PFSK-1 (cell line): ENCODE measurements around the gene SMAD2.

Experiments
- POLR2AphosphoS5 ChIP-seq: IDR thresholded peaks from 2 replicates; pipeline ENCODE4 v1.6.1; 2012; ENCODE audit warnings: low read depth, mild to moderate bottlenecking, control low read depth, low read length, moderate library complexity
- TAF1 ChIP-seq: IDR thresholded peaks from 2 replicates; pipeline ENCODE4 v1.6.1; 2012; ENCODE audit warnings: low read length, control low read depth, borderline replicate concordance; ENCODE audit not compliant: insufficient read depth

DNA sequence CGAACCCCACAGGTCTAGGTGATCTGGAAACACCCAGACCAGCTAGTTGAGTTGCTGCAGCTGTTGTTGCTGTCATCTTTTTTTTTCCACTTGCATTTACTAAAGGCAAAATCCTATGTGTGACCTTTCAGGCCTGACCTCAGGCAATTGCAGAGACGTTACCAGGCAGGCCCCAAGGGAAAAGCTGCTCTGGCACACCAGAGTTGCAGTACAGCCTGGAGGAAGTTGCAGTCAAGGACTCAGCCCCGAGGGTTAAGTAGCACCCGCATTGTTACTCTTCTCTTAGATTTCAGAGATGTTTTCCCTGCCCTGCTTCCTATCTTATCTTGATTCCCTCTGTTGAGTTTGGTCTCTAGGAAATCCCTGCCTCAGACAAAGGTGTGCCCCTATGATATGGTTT lies 45.2 kb upstream of the SMAD2 start:
- TF ChIP-seq TAF1, result no peak
- TF ChIP-seq POLR2AphosphoS5, result no peak
